SH-SY5Y (cell line): ENCODE data around the gene RBM38.

Experiments
- GATA2 ChIP-seq: IDR thresholded peaks from 2 replicates; pipeline ENCODE4 v1.6.1; 2011; ENCODE audit warnings: mild to moderate bottlenecking, low read depth, low read length
- GATA3 ChIP-seq: IDR thresholded peaks from 2 replicates; pipeline ENCODE4 v1.6.1; 2011; ENCODE audit warnings: low read depth, mild to moderate bottlenecking, low read length, moderate library complexity

DNA sequence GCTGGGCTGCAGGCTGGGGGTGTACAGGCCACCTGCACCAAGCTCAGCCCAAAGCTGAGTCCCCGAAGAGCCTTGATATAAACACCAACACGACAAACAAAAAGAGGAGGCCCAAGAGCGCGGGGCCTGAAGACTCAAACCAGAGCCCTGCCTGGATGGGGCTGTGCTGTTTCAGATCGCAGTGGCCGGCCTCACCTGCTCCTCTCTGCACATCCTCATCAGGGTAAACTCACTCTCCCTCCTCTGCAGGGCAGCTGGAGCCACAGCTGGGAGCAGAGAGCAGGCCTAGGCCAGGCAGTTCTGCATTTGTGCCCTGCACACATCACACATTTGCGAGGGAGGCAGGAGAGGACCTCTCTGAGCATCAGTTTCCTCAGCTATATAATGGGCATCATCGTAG is 3.7 kb upstream of the RBM38 start:
- TF ChIP-seq GATA3 (no peak), GATA2 (no peak)
